Mucosa of rectum (tissue), 2 donors: ENCODE results near the gene RFX3.

ENCODE experiments used
- H3K27ac ChIP-seq, 2 donors: one replicate each; pipeline ENCODE4 v1.7.0; 2013; ENCODE audit warnings: inconsistent platforms in 2 of 2, low read depth in 2 of 2, low read length in 2 of 2
- H3K27me3 ChIP-seq, 2 donors: one replicate each; pipeline ENCODE4 v1.7.0; 2013; ENCODE audit warnings: low read length in 2 of 2; ENCODE audit not compliant: control insufficient read depth in 2 of 2, insufficient read depth in 2 of 2
- H3K36me3 ChIP-seq, 2 donors: one replicate each; pipeline ENCODE4 v1.7.0; 2013; ENCODE audit warnings: low read length in 2 of 2; ENCODE audit not compliant: control insufficient read depth in 2 of 2, insufficient read depth in 2 of 2
- H3K4me1 ChIP-seq, 2 donors: one replicate each; pipeline ENCODE4 v1.7.0; 2013; ENCODE audit warnings: low read length in 2 of 2, mild to moderate bottlenecking in 1 of 2; ENCODE audit not compliant: control insufficient read depth in 2 of 2, insufficient read depth in 2 of 2
- H3K4me3 ChIP-seq, 2 donors: one replicate each; pipeline ENCODE4 v1.7.0; 2013; ENCODE audit warnings: low read length in 2 of 2
- H3K9ac ChIP-seq, 2 donors: one replicate each; pipeline ENCODE4 v1.7.0; 2013; ENCODE audit warnings: low read length in 2 of 2, low read depth in 1 of 2, mild to moderate bottlenecking in 1 of 2
- H3K9me3 ChIP-seq, 2 donors: one replicate each; pipeline ENCODE4 v1.7.0; 2013; ENCODE audit warnings: low read length in 2 of 2; ENCODE audit not compliant: control insufficient read depth in 2 of 2
- donor health status: healthy.
- donor health status: Normal muscosa, but diverticular disease.

The RFX3 gene

DNA sequence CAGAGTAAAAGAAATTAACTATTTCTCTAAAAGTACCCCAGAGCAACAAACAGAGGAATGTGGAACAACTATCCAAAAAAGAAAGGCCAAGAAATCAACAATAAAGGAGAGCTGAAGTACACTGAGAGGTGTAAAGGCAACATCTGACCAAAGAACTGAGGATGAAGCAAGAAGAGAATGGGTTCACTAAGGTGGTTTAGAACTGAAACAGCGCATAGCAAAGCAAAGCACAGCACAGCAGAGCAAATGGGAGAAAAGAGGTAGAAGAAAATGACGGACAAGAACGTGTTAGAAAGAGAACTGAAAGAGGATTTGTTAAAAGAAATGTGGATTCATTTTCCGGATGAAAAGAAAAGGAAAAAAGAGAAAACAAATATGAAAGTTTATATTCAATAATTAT is 25.8 kb downstream of the RFX3 start:
- Histone ChIP-seq H3K4me1 (peaks cover 4 to 6% of the 10 kb centered on the region in 2 donors), H3K4me3 (no peak overlapping the region), H3K27me3 (no peaks in the 10 kb centered on the region), H3K27ac (no peak overlapping the region), H3K9me3 (no peaks in the 10 kb centered on the region), H3K9ac (no peak overlapping the region), H3K36me3 (no peaks in the 10 kb centered on the region)

DNA sequence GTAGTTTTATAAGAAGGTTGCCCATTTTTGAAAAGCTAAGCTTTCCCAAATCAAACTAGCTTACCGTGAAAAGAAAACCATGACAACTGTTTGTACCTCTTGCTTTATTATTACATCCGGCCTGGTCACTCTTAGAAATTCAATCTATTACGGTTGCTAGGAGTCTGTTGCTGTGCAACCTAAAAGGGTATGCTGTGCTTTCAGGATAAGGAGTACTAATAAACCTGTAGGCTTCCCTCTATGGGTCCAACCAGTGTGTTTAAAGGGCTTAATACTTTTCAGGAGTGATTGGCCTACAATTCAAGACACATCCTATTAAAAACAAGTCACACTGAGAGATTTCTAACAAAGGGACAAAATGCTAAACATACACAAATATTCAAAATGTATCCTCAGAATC is 27.1 kb downstream of the RFX3 start:
- no peak overlapping the region for H3K27ac ChIP-seq

DNA sequence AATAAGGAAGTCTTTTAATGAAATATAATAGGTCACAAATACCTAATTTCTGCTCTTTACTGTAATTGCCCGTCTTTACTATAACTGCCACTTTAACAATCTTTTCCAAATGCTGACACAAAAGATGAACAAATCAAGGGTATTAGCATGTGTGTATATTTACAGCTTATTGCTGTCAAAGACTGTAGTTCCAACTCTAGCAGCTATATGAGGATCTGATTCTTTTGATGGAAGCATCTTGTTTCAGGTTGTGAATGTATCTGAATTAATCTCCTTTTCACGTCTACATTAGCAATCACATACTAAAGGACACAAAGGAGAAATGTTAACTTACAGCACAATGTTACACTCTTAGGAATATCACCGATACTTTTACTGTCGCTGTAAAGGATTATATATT is 27.9 kb downstream of the RFX3 start:
- Histone ChIP-seq H3K27ac (no peak overlapping the region), H3K9me3 (no peaks in the 10 kb centered on the region), H3K4me1 (peaks cover 4 to 6% of the 10 kb centered on the region in 2 donors), H3K36me3 (no peaks in the 10 kb centered on the region), H3K27me3 (no peaks in the 10 kb centered on the region), H3K9ac (no peak overlapping the region), H3K4me3 (no peak overlapping the region)

More for the DNA sequence above, 27.1 kb downstream of the RFX3 start:
- Histone ChIP-seq H3K9me3 (no peaks in the 10 kb centered on the region), H3K27me3 (no peaks in the 10 kb centered on the region), H3K4me1 (peaks cover 4 to 6% of the 10 kb centered on the region in 2 donors), H3K36me3 (no peaks in the 10 kb centered on the region), H3K9ac (no peak overlapping the region), H3K4me3 (no peak overlapping the region)

DNA sequence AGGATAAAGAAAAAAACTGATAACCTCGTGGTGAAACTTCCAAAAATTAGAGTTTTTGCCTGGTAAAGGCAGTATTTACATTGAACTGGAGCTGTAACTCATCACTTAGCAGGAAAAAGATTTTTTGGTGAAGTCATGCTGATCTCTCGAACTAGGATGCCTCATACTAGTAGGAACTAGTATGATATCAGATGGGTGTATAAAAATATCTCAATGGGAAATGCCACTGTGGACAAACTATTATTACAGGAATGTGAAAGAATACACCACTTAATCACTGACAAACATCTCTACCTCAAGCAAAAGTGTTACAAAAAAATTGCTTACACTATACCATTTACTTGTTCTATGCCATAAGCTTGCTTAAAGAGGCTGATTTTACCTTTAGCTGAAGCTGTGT is 28.4 kb downstream of the RFX3 start:
- Histone ChIP-seq H3K4me1 (peaks cover 4 to 6% of the 10 kb centered on the region in 2 donors), H3K36me3 (no peaks in the 10 kb centered on the region), H3K9ac (no peak overlapping the region), H3K4me3 (no peak overlapping the region), H3K9me3 (no peaks in the 10 kb centered on the region), H3K27ac (no peak overlapping the region), H3K27me3 (no peaks in the 10 kb centered on the region)

DNA sequence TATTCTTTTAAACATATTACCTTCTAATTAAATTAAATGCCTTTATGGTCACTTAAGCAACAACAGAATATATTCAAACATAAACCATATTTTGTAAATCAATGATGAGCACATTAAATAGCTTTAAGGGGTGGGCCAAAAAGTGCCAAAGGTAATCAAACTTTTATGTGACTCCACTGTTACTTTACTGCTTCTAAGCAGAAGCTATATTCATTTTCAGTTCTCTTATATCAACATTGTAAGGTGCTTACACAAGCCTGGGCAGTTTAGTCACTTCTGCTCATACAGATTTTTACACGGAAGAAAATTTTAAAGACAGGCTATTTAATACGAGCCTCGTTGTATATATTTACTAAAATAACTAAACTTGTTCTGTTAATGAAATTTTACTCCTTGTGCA is 29.9 kb downstream of the RFX3 start:
- Histone ChIP-seq H3K9ac (no peak overlapping the region), H3K9me3 (no peaks in the 10 kb centered on the region), H3K27me3 (no peaks in the 10 kb centered on the region), H3K4me1 (peaks cover 4 to 6% of the 10 kb centered on the region in 2 donors), H3K27ac (peak overlapping the region in 1 of 2 donors; percentile 39), H3K4me3 (no peak overlapping the region), H3K36me3 (no peaks in the 10 kb centered on the region)

DNA sequence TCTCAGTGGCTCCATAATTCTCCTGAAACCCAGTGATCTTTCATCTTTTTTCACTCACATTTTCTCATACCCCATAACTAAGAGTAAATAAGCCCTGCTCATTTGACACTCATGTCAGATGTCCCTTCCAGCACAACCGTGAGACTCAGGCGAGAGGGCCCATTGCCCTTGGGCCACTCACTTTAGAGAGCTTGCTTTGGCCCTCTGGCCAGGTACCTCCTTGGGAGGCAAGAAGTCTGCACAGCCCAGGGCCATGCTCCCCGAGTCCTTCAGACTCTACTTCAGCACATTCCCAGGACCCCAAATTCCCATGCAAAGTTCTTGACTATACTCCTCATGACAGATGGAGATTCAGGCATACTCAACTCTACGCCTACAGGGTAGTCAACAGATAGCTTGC is 33.6 kb downstream of the RFX3 start:
- Histone ChIP-seq H3K9me3 (no peaks in the 10 kb centered on the region), H3K27me3 (no peaks in the 10 kb centered on the region), H3K36me3 (no peaks in the 10 kb centered on the region), H3K27ac (no peak overlapping the region), H3K4me1 (peaks cover 4 to 6% of the 10 kb centered on the region in 2 donors), H3K4me3 (no peak overlapping the region), H3K9ac (no peak overlapping the region)

DNA sequence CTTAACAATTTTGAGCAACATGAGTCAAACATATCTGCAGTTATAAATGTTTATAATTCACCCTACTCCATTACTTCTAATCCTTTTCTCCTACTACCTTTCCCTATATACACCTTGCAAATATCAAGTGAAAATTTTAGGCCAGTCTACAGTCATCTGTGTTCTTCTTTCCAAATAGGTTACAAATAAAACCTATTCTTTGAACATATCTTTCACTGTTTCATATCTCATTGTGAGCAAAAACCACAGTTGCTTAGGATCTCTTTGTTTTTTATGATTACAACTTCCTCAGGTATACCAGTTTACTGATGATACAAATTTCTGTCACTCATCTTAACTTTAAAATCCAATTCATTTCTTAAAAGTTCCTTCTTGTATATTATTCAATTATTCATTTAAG is 34.4 kb downstream of the RFX3 start:
- no peak overlapping the region for H3K27ac ChIP-seq
- no peaks in the 10 kb centered on the region for H3K36me3 ChIP-seq

DNA sequence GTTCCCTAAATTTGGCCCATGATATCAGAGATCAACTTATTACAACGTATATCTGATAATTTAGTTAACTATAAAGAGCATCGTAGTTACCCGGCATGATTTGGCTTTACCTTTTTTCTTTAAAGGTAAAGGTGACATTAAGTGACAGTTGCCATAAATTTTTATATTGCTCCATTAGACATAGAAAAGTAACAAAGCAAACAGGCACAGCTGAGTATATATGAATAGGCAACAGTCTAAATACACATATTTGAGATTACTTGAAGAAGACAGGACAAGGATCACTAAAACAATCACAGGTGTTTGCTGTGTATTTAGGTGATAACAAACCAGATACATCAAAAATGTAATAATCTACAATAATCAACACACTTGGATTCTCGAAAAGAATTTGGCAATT is 34.8 kb downstream of the RFX3 start:
- Histone ChIP-seq H3K4me1 (no peaks in the 10 kb centered on the region), H3K27me3 (no peaks in the 10 kb centered on the region), H3K27ac (no peak overlapping the region), H3K9me3 (no peaks in the 10 kb centered on the region), H3K36me3 (no peaks in the 10 kb centered on the region), H3K9ac (no peak overlapping the region), H3K4me3 (no peak overlapping the region)

More for the DNA sequence above, 34.4 kb downstream of the RFX3 start:
- Histone ChIP-seq H3K4me3 (no peak overlapping the region), H3K9me3 (no peaks in the 10 kb centered on the region), H3K9ac (no peak overlapping the region), H3K4me1 (peaks cover 3 to 4% of the 10 kb centered on the region in 2 donors), H3K27me3 (no peaks in the 10 kb centered on the region)

DNA sequence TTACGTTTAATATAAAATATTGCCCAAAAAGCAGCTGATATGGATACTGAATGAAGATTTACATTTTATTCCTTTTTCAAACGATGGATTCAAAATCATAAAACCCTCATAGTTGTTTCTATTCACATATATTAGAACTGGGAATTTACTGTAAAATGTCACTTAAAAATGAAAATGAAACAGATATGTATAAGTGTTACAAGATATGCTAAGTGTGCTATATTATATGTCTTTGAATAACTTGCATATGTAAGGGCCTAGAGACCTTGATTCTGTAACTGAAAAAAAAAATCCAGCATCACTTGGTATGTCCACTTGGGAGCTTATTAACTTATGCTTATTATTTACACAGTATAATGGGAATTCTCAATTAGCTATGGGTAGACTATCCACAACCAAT is 43.2 kb downstream of the RFX3 start:
- Histone ChIP-seq H3K4me1 (no peaks in the 10 kb centered on the region), H3K27me3 (no peaks in the 10 kb centered on the region), H3K4me3 (no peak overlapping the region), H3K9ac (no peak overlapping the region), H3K9me3 (no peaks in the 10 kb centered on the region), H3K27ac (no peak overlapping the region), H3K36me3 (no peaks in the 10 kb centered on the region)

DNA sequence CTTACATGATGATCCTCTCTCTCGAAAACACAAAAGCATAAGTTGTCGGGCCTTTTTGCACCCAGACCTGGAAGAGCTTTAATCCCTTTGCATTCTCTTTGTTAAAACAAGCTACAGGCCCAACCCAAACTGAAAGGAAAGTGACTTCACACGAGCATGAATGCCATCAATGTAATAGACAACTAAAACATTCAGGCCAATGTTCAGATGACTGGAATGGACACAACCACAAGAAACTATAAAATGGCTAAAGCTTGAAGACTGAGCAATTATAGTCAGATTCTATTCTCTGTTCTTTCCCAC is 45.5 kb downstream of the RFX3 start:
- Histone ChIP-seq H3K27ac (no peak overlapping the region), H3K36me3 (no peaks in the 10 kb centered on the region), H3K4me1 (no peaks in the 10 kb centered on the region), H3K27me3 (no peaks in the 10 kb centered on the region), H3K9ac (no peak overlapping the region), H3K4me3 (no peak overlapping the region), H3K9me3 (no peaks in the 10 kb centered on the region)
